ENCODE measurements around the gene CCL7.

- TF ChIP-seq CTCF (IDR thresholded peaks at IDR 0.05; ENCODE audit: low read length) (no peak), EZH2 (IDR thresholded peaks at IDR 0.05; ENCODE audit: borderline replicate concordance, low read length) (no peak)
These were observed 6.8 kb downstream of the CCL7 start for GRCh38 chr17:34276826-34277225.
